HepG2 (cell line): ENCODE measurements around the gene PLA2G4A. TPM values are rescaled to one million over a fixed set of nuclear protein-coding genes. Genes with fewer than 3 reads are reported as not detected.

Source experiments
- ATAC-seq: fragments of 200-7000 bp; cut with Tn5 transposase; 3 replicates; pipeline ENCODE4 v1.9.1; 2020; ENCODE audit warnings: mild to moderate bottlenecking, moderate library complexity
- BruUV-seq: library from RNA; stranded (reverse); fragments of 400-500 nt; replicated peaks from 2 replicates; lab custom pipeline; 2021; lab: Mats Ljungman, UMichigan
- CTCF ChIA-PET: fragments of 300-600 bp; formaldehyde crosslinking; extraction: SDS; loops from one replicate; lab custom pipeline; 2021; ENCODE audit warnings: low total read pairs, inconsistent platforms, low intra/inter-chr PET ratio; lab: Yijun Ruan, JAX
- POLR2A ChIA-PET: fragments of 350-600 bp; sonication (Branson Sonifier 250); formaldehyde crosslinking; loops from one replicate; lab custom pipeline; 2020; ENCODE audit warnings: antibody characterized with exemption, inconsistent platforms; lab: Yijun Ruan, JAX
- DNase-seq: peaks from one replicate; pipeline ENCODE4 v3.0.0-alpha.2; 2015; ENCODE audit warnings: low spot score
- FAIRE-seq: peaks from 3 replicates; lab custom pipeline; 2011; peaks lifted over from hg19 to GRCh38; lab: Jason Lieb, UNC
- H2AFZ ChIP-seq: one replicate; pipeline ENCODE4 v1.6.1; 2011; ENCODE audit warnings: low read length, inconsistent platforms
- H3K27ac ChIP-seq: fragments of 300-600 bp; 3 replicates; pipeline ENCODE4 v1.8.0; 2011; ENCODE audit warnings: mixed run types, mild to moderate bottlenecking, mixed read lengths, low read length, inconsistent platforms; ENCODE audit not compliant: insufficient read depth; ENCODE audit errors: extremely low read length
- H3K27me3 ChIP-seq, 2 experiments: fragments of 200-600 bp in 1 of 2; 2 replicates in 1 of 2; 3 replicates in 1 of 2; pipeline versions ENCODE4 v1.6.0 to v1.8.0; 2011; ENCODE audit warnings: low read length in 2 of 2, mild to moderate bottlenecking in 2 of 2, moderate library complexity in 2 of 2, inconsistent platforms in 1 of 2; ENCODE audit not compliant: insufficient read depth in 2 of 2, control insufficient read depth in 1 of 2
- H3K36me3 ChIP-seq, 2 experiments: fragments of 200-600 bp in 1 of 2; replicated peaks in 1 of 2; 2 replicates in 1 of 2; 3 replicates in 1 of 2; pipeline versions ENCODE4 v1.5.1 to v1.8.0; 2011; ENCODE audit warnings: low read length in 2 of 2, inconsistent platforms in 1 of 2; ENCODE audit not compliant: insufficient read depth in 2 of 2, control insufficient read depth in 1 of 2
- H3K4me1 ChIP-seq: 2 replicates; pipeline ENCODE4 v1.5.1; 2012; ENCODE audit warnings: low read length, inconsistent platforms; ENCODE audit not compliant: insufficient read depth
- H3K4me2 ChIP-seq: 2 replicates; pipeline ENCODE4 v1.6.0; 2011; ENCODE audit warnings: low read depth, low read length, inconsistent platforms
- H3K4me3 ChIP-seq, 3 experiments: fragments of 200-600 bp in 1 of 3; sonication (generic), shearing (Covaris generic) in 1 of 3; replicated peaks in 1 of 3; 2 replicates each; pipeline ENCODE4 v1.5.1; 2011 to 2016; ENCODE audit warnings: low read length in 3 of 3, inconsistent platforms in 2 of 3, low read depth in 2 of 3, mild to moderate bottlenecking in 2 of 3, control low read depth in 1 of 3, mixed read lengths in 1 of 3; ENCODE audit not compliant: insufficient read depth in 1 of 3
- H3K79me2 ChIP-seq: one replicate; pipeline ENCODE4 v1.6.1; 2011; ENCODE audit warnings: low read length, inconsistent platforms; ENCODE audit not compliant: insufficient read depth
- H3K9ac ChIP-seq: 2 replicates; pipeline ENCODE4 v1.6.0; 2011; ENCODE audit warnings: mild to moderate bottlenecking, low read depth, low read length, inconsistent platforms; ENCODE audit not compliant: insufficient read depth
- H3K9me3 ChIP-seq: 2 replicates; pipeline ENCODE4 v1.5.1; 2012; ENCODE audit warnings: mild to moderate bottlenecking, low read length
- H4K20me1 ChIP-seq: 2 replicates; pipeline ENCODE4 v1.6.0; 2011; ENCODE audit warnings: inconsistent platforms, mild to moderate bottlenecking, low read length, moderate library complexity; ENCODE audit not compliant: insufficient read depth
- BRD4 ChIP-seq: sonication (generic); formaldehyde crosslinking; IDR thresholded peaks from 2 replicates; pipeline ENCODE4 v1.4.0; 2020; ENCODE audit warnings: missing genetic modification reagents
- CAMTA2 ChIP-seq: sonication (generic); formaldehyde crosslinking; IDR thresholded peaks from 2 replicates; pipeline ENCODE4 v1.4.0; 2020; ENCODE audit warnings: mild to moderate bottlenecking, missing genetic modification reagents, borderline replicate concordance
- FOXM1 ChIP-seq: sonication (generic); formaldehyde crosslinking; IDR thresholded peaks from 2 replicates; pipeline ENCODE4 v1.5.0; 2020; ENCODE audit warnings: missing genetic modification reagents
- FOXO1 ChIP-seq: sonication (generic); formaldehyde crosslinking; IDR thresholded peaks from 2 replicates; pipeline ENCODE4 v1.4.0; 2020; ENCODE audit warnings: missing genetic modification reagents
- KAT8 ChIP-seq: IDR thresholded peaks from 2 replicates; pipeline ENCODE4 v1.6.1; 2016; ENCODE audit warnings: missing genetic modification reagents, missing compliant biosample characterization
- KLF9 ChIP-seq: IDR thresholded peaks from 2 replicates; pipeline ENCODE4 v1.6.1; 2016; ENCODE audit warnings: low read depth
- NBN ChIP-seq: fragments of 450-650 bp; conservative IDR thresholded peaks from 2 replicates; pipeline ENCODE4 v1.6.1; 2017
- NCOR1 ChIP-seq: fragments of 200-600 bp; sonication (generic); IDR thresholded peaks from 2 replicates; pipeline ENCODE4 v1.7.0; 2017; ENCODE audit warnings: antibody characterized with exemption, low read length, borderline replicate concordance
- NFE2 ChIP-seq: sonication (generic); formaldehyde crosslinking; IDR thresholded peaks from 2 replicates; pipeline ENCODE4 v1.4.0; 2020; ENCODE audit warnings: missing genetic modification reagents
- REXO4 ChIP-seq: sonication (generic); formaldehyde crosslinking; IDR thresholded peaks from 2 replicates; pipeline ENCODE4 v1.8.0; 2022; ENCODE audit warnings: missing genetic modification reagents, mild to moderate bottlenecking, borderline replicate concordance
- SAFB2 ChIP-seq: sonication (generic); formaldehyde crosslinking; IDR thresholded peaks from 2 replicates; pipeline ENCODE4 v1.5.1; 2020; ENCODE audit warnings: missing genetic modification reagents, low read depth, mild to moderate bottlenecking, borderline replicate concordance
- SIN3A ChIP-seq: IDR thresholded peaks from 2 replicates; pipeline ENCODE4 v1.6.1; 2011; ENCODE audit warnings: low read depth, mild to moderate bottlenecking, control low read depth, low read length, borderline replicate concordance
- ZBTB42 ChIP-seq: sonication (generic); formaldehyde crosslinking; IDR thresholded peaks from 2 replicates; pipeline ENCODE4 v1.5.0; 2020; ENCODE audit warnings: mild to moderate bottlenecking, missing genetic modification reagents
- ZNF124 ChIP-seq: sonication (generic); formaldehyde crosslinking; IDR thresholded peaks from 2 replicates; pipeline ENCODE4 v1.4.0; 2020; ENCODE audit warnings: missing genetic modification reagents
- ZNF367 ChIP-seq: sonication (generic); formaldehyde crosslinking; IDR thresholded peaks from 2 replicates; pipeline ENCODE4 v1.4.0; 2020; ENCODE audit warnings: missing genetic modification reagents, borderline replicate concordance
- ZNF781 ChIP-seq: sonication (generic); formaldehyde crosslinking; IDR thresholded peaks from 2 replicates; pipeline ENCODE4 v1.5.1; 2020; ENCODE audit warnings: borderline replicate concordance, mild to moderate bottlenecking, missing genetic modification reagents; ENCODE audit errors: not compliant biosample characterization
- WGBS: methylation state at CpG from one replicate; pipeline ENCODE4 v1.1.6; 2017; ENCODE audit warnings: low lambda C conversion rate; 5-methylcytosine and 5-hydroxymethylcytosine counted together
- in situ Hi-C: cut with HindIII; loops from 2 replicates; pipeline ENCODE4 v1.10.0; 2017; ENCODE audit warnings: low pct_unique_long_range_greater_than_20kb; ENCODE audit not compliant: extremely low pct_ligation_motif_present
- intact Hi-C: fragments of 100-400 bp; cut with micrococcal nuclease; formaldehyde crosslinking; loops from one replicate; pipeline ENCODE4 v1.10.0; 2022; ENCODE audit not compliant: unreplicated experiment
- polyA plus RNA-seq, 8 experiments: library from polyadenylated mRNA; depleted of rRNA in 3 of 8; stranded (reverse) in 7 of 8; unstranded in 1 of 8; fragments of >200 nt; fragmentation: Illumina TruSeq in 4 of 8; extraction: Trizol in 4 of 8; gene quantifications; 2 replicates each; pipeline versions ENCODE4 v1.2.1 to v1.2.3, GENCODE V29; 2011 to 2016; ENCODE audit warnings: low read depth in 4 of 8, missing spikeins in 1 of 8, mixed read lengths in 1 of 8; ENCODE audit not compliant: insufficient read depth in 1 of 8
- total RNA-seq, 5 experiments: library from RNA; depleted of rRNA; stranded (reverse); fragments of >200 nt; fragmentation: Illumina TruSeq; extraction: Trizol; gene quantifications; 2 replicates each; pipeline ENCODE4 v1.2.3, GENCODE V29; 2016; ENCODE audit warnings: low read depth in 1 of 5
- TF ChIP-seq, protein P1 (sequence below): sonication (generic); formaldehyde crosslinking; IDR thresholded peaks from 2 replicates; pipeline ENCODE4 v1.8.0; 2022; ENCODE audit warnings: missing genetic modification reagents, mild to moderate bottlenecking, inconsistent platforms, borderline replicate concordance

The PLA2G4A gene
- total and polyA plus RNA-seq, 2 of the 13 experiments (the other 11 are each of a cell fraction or from before 2014, with no cell fraction given), result not detected

- no peak overlapping the region for H3K9ac ChIP-seq
- intact Hi-C loops, result no loop called here
- H3K79me2 ChIP-seq, result no peaks in the 10 kb centered on the region
- ChIA-PET POLR2A (no interaction called here), CTCF (no interaction called here)
- FAIRE-seq, result no peak
- H3K36me3 ChIP-seq, result no peaks in the 10 kb centered on the region
- no peak overlapping the region for H3K4me2 ChIP-seq
- in situ Hi-C loops, result no loop called here
- no peak overlapping the region for H3K27ac ChIP-seq
- no peak overlapping the region for H3K4me3 ChIP-seq
- no peaks in the 10 kb centered on the region for H3K27me3 ChIP-seq
- ATAC-seq, result no peak
- no peaks in the 10 kb centered on the region for H3K4me1 ChIP-seq
- 24% methylated on average over 4 of the region's 4 CpGs for WGBS
- TF ChIP-seq, protein P1, sequence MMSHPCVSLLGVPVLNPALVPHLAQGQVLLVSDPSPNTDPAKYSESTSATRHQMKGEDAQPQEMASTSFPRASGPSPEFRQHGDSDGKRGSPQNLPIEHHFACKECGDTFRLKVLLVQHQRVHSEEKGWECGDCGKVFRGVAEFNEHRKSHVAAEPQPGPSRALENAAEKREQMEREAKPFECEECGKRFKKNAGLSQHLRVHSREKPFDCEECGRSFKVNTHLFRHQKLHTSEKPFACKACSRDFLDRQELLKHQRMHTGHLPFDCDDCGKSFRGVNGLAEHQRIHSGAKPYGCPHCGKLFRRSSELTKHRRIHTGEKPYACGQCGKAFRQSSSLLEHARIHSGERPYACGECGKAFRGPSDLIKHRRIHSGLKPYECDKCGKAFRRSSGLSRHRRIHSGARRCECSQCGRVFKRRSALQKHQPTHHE (CRISPR knock-in tag), result no peak
- TF ChIP-seq KLF9 (CRISPR knock-in tag), result no peak
- TF ChIP-seq ZNF781, result no peak
- no peak for TF ChIP-seq SIN3A
- no peak for TF ChIP-seq FOXO1 (CRISPR knock-in tag)
- TF ChIP-seq FOXM1 (CRISPR knock-in tag), result no peak
- no peak for TF ChIP-seq REXO4
- no peak for TF ChIP-seq ZNF124 (CRISPR knock-in tag)
- TF ChIP-seq NCOR1, result no peak
- no peak for TF ChIP-seq ZBTB42 (CRISPR knock-in tag)
- no peak for TF ChIP-seq SAFB2 (CRISPR knock-in tag)
- no peak for TF ChIP-seq CAMTA2 (CRISPR knock-in tag)
- TF ChIP-seq ZNF367 (CRISPR knock-in tag), result no peak
- no peak for TF ChIP-seq NBN
- TF ChIP-seq KAT8 (CRISPR knock-in tag), result no peak
- TF ChIP-seq NFE2 (CRISPR knock-in tag), result no peak
- TF ChIP-seq BRD4 (CRISPR knock-in tag), result no peak
- H3K9me3 ChIP-seq, result peaks cover 6% of the 10 kb centered on the region
- BruUV-seq, result no TSS peak
- no peak overlapping the region for H2AFZ ChIP-seq
- H4K20me1 ChIP-seq, result no peaks in the 10 kb centered on the region
- DNase-seq, result no peak
These were observed 182.0 kb downstream of the PLA2G4A start for GRCh38 chr1:187010571-187011309.
